H9 (cell line): ENCODE measurements around the gene KIF19. TPM values are rescaled to one million over a fixed set of nuclear protein-coding genes. Genes with fewer than 3 reads are reported as not detected.

Experiments used
- DNase-seq: peaks from one replicate; pipeline ENCODE4 v3.0.0-alpha.2; 2017
- H2AFZ ChIP-seq: one replicate; pipeline ENCODE4 v1.6.1; 2013; ENCODE audit warnings: mild to moderate bottlenecking, low read length, control low read depth, moderate library complexity
- H2AK5ac ChIP-seq: 2 replicates; pipeline ENCODE4 v1.6.1; 2013; ENCODE audit warnings: low read length, control low read depth, mixed read lengths; ENCODE audit not compliant: insufficient read length
- H2BK120ac ChIP-seq: one replicate; pipeline ENCODE4 v1.6.1; 2013; ENCODE audit warnings: low read depth, mild to moderate bottlenecking, low read length, control low read depth, inconsistent platforms; ENCODE audit not compliant: poor library complexity, severe bottlenecking
- H2BK12ac ChIP-seq: 2 replicates; pipeline ENCODE4 v1.6.1; 2013; ENCODE audit warnings: low read length, control low read depth, mixed read lengths, low read depth; ENCODE audit not compliant: insufficient read length
- H2BK15ac ChIP-seq: 2 replicates; pipeline ENCODE4 v1.6.1; 2013; ENCODE audit warnings: low read depth, low read length, control low read depth
- H2BK20ac ChIP-seq: one replicate; pipeline ENCODE4 v1.6.1; 2013; ENCODE audit warnings: low read depth, mild to moderate bottlenecking, low read length, control low read depth, inconsistent platforms; ENCODE audit not compliant: poor library complexity, severe bottlenecking
- H2BK5ac ChIP-seq: 2 replicates; pipeline ENCODE4 v1.6.1; 2013; ENCODE audit warnings: low read length, control low read depth, mixed read lengths; ENCODE audit not compliant: insufficient read length
- H3K14ac ChIP-seq: 2 replicates; pipeline ENCODE4 v1.6.1; 2013; ENCODE audit warnings: low read length, control low read depth; ENCODE audit not compliant: insufficient read depth
- H3K18ac ChIP-seq: 2 replicates; pipeline ENCODE4 v1.6.1; 2013; ENCODE audit warnings: low read depth, mild to moderate bottlenecking, mixed read lengths, low read length, control low read depth; ENCODE audit not compliant: insufficient read length
- H3K23ac ChIP-seq: 2 replicates; pipeline ENCODE4 v1.6.1; 2013; ENCODE audit warnings: low read length, control low read depth, mixed read lengths, low read depth; ENCODE audit not compliant: insufficient read length
- H3K23me2 ChIP-seq: 2 replicates; pipeline ENCODE4 v1.6.1; 2013; ENCODE audit warnings: low read depth, mild to moderate bottlenecking, mixed read lengths, low read length, control low read depth; ENCODE audit not compliant: insufficient read length, poor library complexity, severe bottlenecking
- H3K27ac ChIP-seq: 2 replicates; pipeline ENCODE4 v1.5.1; 2013; ENCODE audit warnings: low read length, control low read depth, mixed read lengths, low read depth; ENCODE audit not compliant: insufficient read length
- H3K27me3 ChIP-seq: 2 replicates; pipeline ENCODE4 v1.6.1; 2013; ENCODE audit warnings: low read length, control low read depth, inconsistent platforms; ENCODE audit not compliant: insufficient read depth
- H3K4ac ChIP-seq: 2 replicates; pipeline ENCODE4 v1.6.1; 2013; ENCODE audit warnings: low read depth, mild to moderate bottlenecking, control low read depth, inconsistent platforms, low read length, moderate library complexity
- H3K4me1 ChIP-seq: 2 replicates; pipeline ENCODE4 v1.6.1; 2013; ENCODE audit warnings: low read length, control low read depth, inconsistent platforms; ENCODE audit not compliant: insufficient read depth
- H3K4me2 ChIP-seq: 2 replicates; pipeline ENCODE4 v1.6.1; 2013; ENCODE audit warnings: low read length, control low read depth, mixed read lengths; ENCODE audit not compliant: insufficient read length, insufficient read depth
- H3K56ac ChIP-seq: 2 replicates; pipeline ENCODE4 v1.6.1; 2013; ENCODE audit warnings: low read depth, mild to moderate bottlenecking, mixed read lengths, low read length, control low read depth; ENCODE audit not compliant: insufficient read length
- H3K79me1 ChIP-seq: 2 replicates; pipeline ENCODE4 v1.6.1; 2013; ENCODE audit warnings: low read depth, mild to moderate bottlenecking, moderate library complexity, low read length, control low read depth, inconsistent platforms; ENCODE audit not compliant: insufficient read depth, poor library complexity, severe bottlenecking
- H3K79me2 ChIP-seq: 2 replicates; pipeline ENCODE4 v1.6.1; 2013; ENCODE audit warnings: low read length, control low read depth, inconsistent platforms; ENCODE audit not compliant: insufficient read depth
- H3K9ac ChIP-seq: 2 replicates; pipeline ENCODE4 v1.6.1; 2013; ENCODE audit warnings: low read length, control low read depth, mixed read lengths; ENCODE audit not compliant: insufficient read length; ENCODE audit errors: extremely low read depth
- H3K9me3 ChIP-seq: one replicate; pipeline ENCODE4 v1.6.1; 2013; ENCODE audit warnings: low read depth, low read length, inconsistent platforms; ENCODE audit not compliant: control insufficient read depth
- H3T11ph ChIP-seq: one replicate; pipeline ENCODE4 v1.6.1; 2013; ENCODE audit warnings: mild to moderate bottlenecking, low read length, control low read depth, inconsistent platforms
- H4K20me1 ChIP-seq: one replicate; pipeline ENCODE4 v1.6.1; 2013; ENCODE audit not compliant: control insufficient read depth, insufficient read length, insufficient read depth
- H4K5ac ChIP-seq: 2 replicates; pipeline ENCODE4 v1.6.1; 2013; ENCODE audit warnings: low read depth, mild to moderate bottlenecking, mixed read lengths, low read length, control low read depth; ENCODE audit not compliant: insufficient read length
- H4K8ac ChIP-seq: replicated peaks from 2 replicates; pipeline ENCODE4 v1.6.1; 2013; ENCODE audit warnings: low read length, control low read depth, mixed read lengths, low read depth; ENCODE audit not compliant: insufficient read length
- H4K91ac ChIP-seq: 2 replicates; pipeline ENCODE4 v1.6.1; 2013; ENCODE audit warnings: low read depth, mild to moderate bottlenecking, moderate library complexity, mixed read lengths, low read length, control low read depth; ENCODE audit not compliant: insufficient read length
- H3K27ac Mint-ChIP-seq, 3 experiments: 2 replicates in 2 of 3; 3 replicates in 1 of 3; pipeline ENCODE4 v1.8.0; 2020 to 2021; ENCODE audit warnings: mixed read lengths in 3 of 3, mild to moderate bottlenecking in 1 of 3, moderate library complexity in 1 of 3
- H3K27me3 Mint-ChIP-seq: 2 replicates; pipeline ENCODE4 v1.8.0; 2021; ENCODE audit warnings: low read depth, mild to moderate bottlenecking, moderate library complexity, mixed read lengths
- H3K36me3 Mint-ChIP-seq, 3 experiments: 2 replicates in 2 of 3; 3 replicates in 1 of 3; pipeline ENCODE4 v1.8.0; 2020 to 2021; ENCODE audit warnings: low read depth in 3 of 3, mixed read lengths in 3 of 3; ENCODE audit not compliant: insufficient read depth in 1 of 3
- H3K4me1 Mint-ChIP-seq, 2 experiments: 2 replicates each; pipeline ENCODE4 v1.8.0; 2020; ENCODE audit warnings: mixed read lengths in 2 of 2
- H3K4me3 Mint-ChIP-seq, 2 experiments: 2 replicates in 1 of 2; 3 replicates in 1 of 2; pipeline ENCODE4 v1.8.0; 2020 to 2021; ENCODE audit warnings: mild to moderate bottlenecking in 2 of 2, mixed read lengths in 2 of 2, moderate library complexity in 1 of 2
- H3K9me3 Mint-ChIP-seq, 2 experiments: 2 replicates in 1 of 2; 3 replicates in 1 of 2; pipeline ENCODE4 v1.8.0; 2020; ENCODE audit warnings: mild to moderate bottlenecking in 2 of 2, mixed read lengths in 2 of 2, moderate library complexity in 1 of 2
- CTCF ChIP-seq: fragments of 200-600 bp; sonication (generic); conservative IDR thresholded peaks from 3 replicates; pipeline ENCODE4 v1.8.0; 2021; ENCODE audit warnings: antibody characterized with exemption, mild to moderate bottlenecking
- WGBS: extraction: QIAGEN DNeasy Blood & Tissue Kit; methylation state at CpG from one replicate; pipeline ENCODE4 v1.1.7; 2013; ENCODE audit warnings: missing lambda C conversion rate, low lambda C conversion rate, mixed read lengths; ENCODE audit not compliant: insufficient read length; ENCODE audit errors: extremely low coverage; 5-methylcytosine and 5-hydroxymethylcytosine counted together
- total RNA-seq: library from RNA; stranded (reverse); gene quantifications from 2 replicates; pipeline ENCODE4 v1.2.1, GENCODE V29; 2021

KIF19 gene
- total RNA-seq, 1 experiment from 2014 or later: 0.13 TPM

GRCh38 chr17:74371653-74372147, 45.7 kb downstream of the KIF19 start:
- TF ChIP-seq CTCF: no peak
- Histone ChIP-seq H3K4me1 (no peaks in the 10 kb centered on the region), H2BK15ac (no peak overlapping the region), H3K79me1 (no peaks in the 10 kb centered on the region), H3K9ac (no peak overlapping the region), H4K91ac (no peak overlapping the region), H3K27ac (no peak overlapping the region), H2BK5ac (no peak overlapping the region), H3K27me3 (no peaks in the 10 kb centered on the region), H3K23me2 (no peaks in the 10 kb centered on the region), H3K23ac (no peak overlapping the region), H2AFZ (no peak overlapping the region), H3K18ac (no peak overlapping the region), H3K4ac (no peak overlapping the region), H2AK5ac (no peak overlapping the region), H3K9me3 (no peaks in the 10 kb centered on the region), H2BK120ac (no peak overlapping the region), H2BK12ac (no peak overlapping the region), H4K20me1 (no peaks in the 10 kb centered on the region), H3K56ac (no peak overlapping the region), H3K14ac (no peak overlapping the region), H3T11ph (no peak overlapping the region), H3K4me2 (no peak overlapping the region), H2BK20ac (no peak overlapping the region), H4K8ac (no peak overlapping the region), H3K79me2 (no peaks in the 10 kb centered on the region), H4K5ac (no peak overlapping the region)
- Mint-ChIP-seq H3K9me3 (no peaks in the 10 kb centered on the region; a peak in 1 of 5 replicates), H3K27ac (no peak overlapping the region), H3K36me3 (no peaks in the 10 kb centered on the region), H3K4me3 (no peak overlapping the region), H3K27me3 (peaks cover 67% of the 10 kb centered on the region), H3K4me1 (peaks cover 8 to 11% of the 10 kb centered on the region in 2 experiments)
- DNase-seq: no peak
- WGBS: no CpG with 5 or more reads among the region's 26 CpGs
